Measurements from ENCODE around the gene DHFR.
"Not testable (repeated sequence)": the region's sequence is repeated elsewhere in the genome, so short reads cannot be mapped to it uniquely, and the experiment has no call there.

The DHFR gene
- total RNA-seq, result 12.7 to 40.6 (median 26.7) reads per million in 18 experiments

DNA sequence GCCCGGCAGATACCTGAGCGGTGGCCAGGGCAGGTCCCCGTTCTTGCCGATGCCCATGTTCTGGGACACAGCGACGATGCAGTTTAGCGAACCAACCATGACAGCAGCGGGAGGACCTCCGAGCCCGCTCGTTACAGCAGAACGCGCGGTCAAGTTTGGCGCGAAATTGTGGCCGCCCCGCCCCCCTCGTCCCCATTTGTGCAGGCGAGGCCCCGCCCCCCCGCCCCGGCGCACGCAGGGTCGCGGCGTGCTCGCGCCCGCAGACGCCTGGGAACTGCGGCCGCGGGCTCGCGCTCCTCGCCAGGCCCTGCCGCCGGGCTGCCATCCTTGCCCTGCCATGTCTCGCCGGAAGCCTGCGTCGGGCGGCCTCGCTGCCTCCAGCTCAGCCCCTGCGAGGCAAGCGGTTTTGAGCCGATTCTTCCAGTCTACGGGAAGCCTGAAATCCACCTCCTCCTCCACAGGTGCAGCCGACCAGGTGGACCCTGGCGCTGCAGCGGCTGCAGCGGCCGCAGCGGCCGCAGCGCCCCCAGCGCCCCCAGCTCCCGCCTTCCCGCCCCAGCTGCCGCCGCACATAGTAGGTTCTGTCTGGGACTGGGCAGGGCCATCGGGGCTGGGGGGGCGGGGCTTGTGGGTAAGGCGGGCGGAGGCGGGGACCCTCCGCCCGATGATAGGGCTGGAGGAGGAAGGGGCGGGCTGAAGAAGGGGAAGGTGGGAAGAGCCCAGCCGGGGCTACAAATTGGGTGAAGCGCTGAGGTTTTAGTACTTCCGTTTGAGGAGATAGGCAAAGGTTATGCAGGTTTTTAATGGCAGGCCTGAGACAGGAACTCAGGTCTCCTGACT, at the start of gene DHFR, which contains the start of gene MSH3:
Gene DHFR (minus strand): TSS at position 593 of the 840 bp plus-strand sequence. CDS start 494 bp downstream, at position 99.
Gene MSH3 (plus strand): TSS at position 262 of the 840 bp plus-strand sequence. CDS start 76 bp downstream, at position 338.
- DNase-seq, result peak; percentile 93 to 94

DNA sequence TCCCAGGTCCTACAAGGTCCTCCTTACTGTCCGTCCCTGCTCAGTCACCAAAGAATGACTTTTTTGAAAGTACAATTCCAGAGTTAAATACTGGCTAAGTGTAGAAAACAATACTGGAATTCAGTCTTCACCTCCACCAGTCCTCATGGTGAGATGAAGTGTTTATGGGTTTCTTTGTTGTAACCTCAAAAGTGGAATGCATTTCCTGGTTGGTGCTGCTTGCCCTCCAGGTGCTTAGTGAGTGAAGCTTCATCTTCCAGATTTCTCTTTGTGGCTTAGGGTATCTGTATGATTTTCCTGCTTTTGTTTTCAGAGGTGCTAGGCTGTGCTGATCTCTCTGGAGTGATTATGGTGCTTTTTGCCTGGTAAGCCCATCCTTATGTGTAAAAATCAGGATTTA, 49.4 kb upstream of the DHFR start:
- DNase-seq, result no peak

DNA sequence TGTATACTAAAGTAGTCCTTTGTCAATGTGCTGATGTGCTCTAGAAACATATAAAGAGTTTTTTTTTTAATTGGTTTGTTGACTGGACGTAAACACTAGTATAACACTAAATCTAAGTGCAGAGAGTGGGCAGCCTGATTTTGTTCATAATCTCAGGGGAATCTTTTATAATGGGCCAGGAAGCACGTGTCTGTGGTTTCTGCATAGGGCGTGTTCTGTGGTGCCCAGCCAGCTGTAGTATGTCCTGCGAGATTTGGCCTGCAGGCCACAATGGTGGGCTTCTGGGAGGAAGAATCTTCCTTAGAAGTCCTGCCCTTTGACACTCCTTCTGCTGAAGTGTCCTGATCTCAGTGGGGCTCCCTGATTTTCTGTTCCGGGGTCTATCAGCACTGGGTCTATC, 49.0 kb upstream of the DHFR start:
- DNase-seq, result no peak

DNA sequence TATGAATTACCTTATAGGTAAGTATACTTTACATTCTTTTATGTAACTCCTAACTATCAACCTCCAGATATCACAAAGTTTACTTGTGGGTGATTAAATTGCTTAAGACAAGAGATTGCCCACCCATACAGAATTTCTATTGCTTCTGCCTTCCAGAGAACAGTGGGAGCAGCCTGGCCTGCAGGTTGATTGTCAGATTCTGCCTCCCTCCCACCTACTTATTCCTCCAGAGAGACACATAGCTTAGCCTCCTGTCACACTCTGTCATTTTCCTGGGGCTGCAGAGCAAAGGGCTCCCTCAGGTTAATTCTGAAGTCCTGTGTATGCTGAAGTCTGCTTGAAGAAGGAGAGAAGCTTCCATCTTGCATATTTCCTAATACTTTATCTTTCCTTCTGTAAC, 48.5 kb upstream of the DHFR start:
- no peak for DNase-seq

DNA sequence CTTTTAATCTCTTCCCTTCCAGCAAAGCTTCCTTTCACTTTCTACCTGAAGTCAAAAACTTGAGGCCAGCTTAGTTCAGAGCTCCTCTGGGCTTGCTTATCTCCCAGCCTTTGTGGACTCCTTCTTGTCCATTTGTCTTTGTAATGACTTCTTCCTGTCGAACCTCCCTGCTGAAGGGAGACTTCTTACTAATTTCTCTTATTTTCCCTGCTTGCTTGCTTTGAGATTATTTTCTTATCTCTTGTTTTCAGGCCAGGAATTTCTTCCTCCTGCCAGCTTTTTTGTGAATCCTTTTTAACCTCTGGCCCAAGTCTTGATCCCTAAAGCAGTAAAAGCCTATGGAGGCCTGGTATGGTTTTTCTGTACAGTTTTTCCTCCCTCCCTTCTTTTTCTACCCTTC, 46.8 kb upstream of the DHFR start:
- no peak for DNase-seq

DNA sequence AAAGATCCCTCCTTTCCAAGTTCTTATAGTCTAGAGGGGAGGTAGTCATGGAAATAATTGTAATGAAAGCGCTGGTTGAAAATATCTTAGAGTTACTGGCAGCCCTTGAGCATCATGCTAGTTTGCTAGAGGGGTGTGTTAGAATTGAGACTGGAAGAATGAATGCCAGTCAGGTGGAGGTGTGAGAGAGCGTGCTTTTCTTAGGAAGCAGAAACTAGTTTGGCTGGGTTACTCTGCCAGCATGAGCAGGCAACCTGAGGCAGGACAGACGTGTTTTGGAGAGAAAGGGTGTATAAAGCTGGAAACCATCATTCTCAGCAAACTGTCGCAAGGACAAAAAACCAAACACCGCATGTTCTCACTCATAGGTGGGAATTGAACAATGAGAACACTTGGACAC, 43.6 kb upstream of the DHFR start:
- no peak for DNase-seq

DNA sequence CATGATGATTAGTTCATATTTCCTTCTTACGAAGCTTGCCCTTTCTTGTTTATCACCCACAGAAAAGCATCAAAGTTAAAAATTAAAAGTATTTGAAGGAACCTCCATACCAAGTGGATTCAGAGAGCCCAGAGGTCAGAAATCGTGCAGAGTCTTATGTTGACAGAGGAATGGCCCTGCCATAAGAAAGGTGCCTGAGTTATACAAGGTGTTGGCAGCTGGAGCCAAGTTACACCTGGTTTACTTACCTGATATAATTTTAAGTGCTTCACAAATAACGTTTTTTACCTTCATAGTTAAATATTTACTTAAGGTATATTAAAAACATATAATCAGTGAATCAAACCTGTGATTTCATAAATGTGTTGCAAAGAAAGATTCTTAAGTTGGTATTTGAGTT, 42.3 kb upstream of the DHFR start:
- no peak for DNase-seq

DNA sequence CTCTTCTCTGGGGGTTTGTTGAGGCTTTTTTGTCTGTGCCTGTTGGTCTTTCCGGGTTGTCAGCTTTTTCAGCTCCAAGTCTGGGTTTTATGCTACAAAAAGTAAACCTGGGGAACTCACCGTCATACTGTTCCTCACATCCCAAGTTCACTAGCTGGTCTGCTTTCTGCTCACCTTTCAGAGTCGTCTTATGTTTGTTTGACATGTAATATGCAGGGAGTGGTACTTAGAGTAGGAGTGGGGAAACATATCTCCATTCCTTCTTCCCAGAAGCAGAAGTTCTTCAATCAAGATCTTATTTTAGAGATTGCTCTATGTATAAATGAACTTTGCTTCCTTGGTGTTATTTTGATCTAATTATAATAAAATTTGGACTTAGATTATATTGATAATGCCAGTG, 41.7 kb upstream of the DHFR start:
- DNase-seq, result no peak

DNA sequence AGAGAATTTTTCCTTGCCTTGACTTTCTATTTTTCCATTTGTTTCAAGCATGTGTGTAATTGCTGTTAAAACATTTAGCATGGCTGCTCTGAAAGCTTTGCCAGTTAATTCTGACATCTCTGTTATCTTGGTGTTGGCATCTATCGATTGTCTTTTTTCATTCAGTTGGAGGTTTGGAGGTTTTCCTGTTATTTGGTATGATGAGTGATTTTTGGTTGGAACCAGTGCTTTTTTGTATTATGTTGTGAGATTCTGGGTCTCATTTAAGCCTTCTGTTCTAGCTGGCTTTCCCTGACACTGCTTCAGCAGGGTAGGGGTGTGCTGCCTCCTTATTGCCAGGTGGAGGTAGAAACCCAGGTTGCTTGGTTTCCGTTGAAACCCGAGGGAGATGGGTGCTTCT, 40.9 kb upstream of the DHFR start:
- no peak for DNase-seq

DNA sequence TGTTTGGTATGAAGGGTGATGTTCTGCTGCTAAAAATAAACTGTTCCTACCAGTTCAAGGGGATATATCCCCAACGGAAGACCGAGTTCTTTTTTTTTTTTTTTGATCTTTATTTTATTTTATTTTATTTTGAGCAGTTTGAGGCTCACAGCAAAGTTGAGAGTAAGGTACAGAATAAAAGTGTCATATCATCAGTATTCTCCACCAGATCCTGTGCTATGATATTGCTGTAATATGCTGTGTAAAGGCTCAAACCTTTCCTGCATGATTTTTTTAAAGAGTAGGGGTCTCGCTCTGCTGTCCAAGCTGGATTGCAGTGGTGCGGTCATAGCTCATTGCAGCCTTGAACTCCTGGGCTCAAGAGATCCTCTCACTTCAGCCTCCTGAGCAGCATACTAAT, 34.8 kb upstream of the DHFR start:
- DNase-seq, result no peak

DNA sequence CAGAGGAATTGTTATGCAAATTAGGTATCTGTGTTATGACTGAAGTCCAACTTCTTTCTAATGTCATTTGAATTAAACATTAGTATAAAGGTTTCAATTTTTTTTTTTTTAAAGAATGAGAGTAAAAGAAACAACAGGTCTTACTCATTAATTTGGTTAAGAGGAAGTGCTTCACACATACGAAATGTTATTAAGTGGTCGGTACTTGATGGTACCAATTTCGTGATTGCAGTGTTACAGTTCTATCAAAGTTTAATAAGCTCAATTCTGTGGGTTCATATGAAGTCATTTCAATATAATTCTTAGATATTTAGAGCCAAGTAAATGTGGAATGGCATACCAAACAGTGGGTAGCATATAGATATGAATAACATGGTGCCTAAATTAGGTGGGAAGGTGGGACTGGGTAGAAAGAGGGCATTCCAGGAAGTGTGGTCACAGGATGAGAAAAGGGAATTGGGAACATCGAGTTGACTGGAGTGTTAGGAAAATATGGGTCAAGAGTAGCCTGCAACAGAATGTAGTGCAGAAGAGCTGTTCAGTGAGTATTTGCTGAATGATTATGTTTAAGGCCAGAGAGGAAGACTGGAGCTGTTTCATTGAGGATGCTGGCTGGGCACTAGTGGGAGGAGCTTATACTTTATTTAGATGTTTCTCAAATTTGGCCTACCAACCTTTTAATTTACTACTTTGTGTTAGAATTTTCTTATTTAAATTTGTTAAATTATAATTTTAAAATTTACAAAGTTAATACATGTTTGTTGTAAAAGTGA, 34.1 kb upstream of the DHFR start:
- DNase-seq, result no peak

DNA sequence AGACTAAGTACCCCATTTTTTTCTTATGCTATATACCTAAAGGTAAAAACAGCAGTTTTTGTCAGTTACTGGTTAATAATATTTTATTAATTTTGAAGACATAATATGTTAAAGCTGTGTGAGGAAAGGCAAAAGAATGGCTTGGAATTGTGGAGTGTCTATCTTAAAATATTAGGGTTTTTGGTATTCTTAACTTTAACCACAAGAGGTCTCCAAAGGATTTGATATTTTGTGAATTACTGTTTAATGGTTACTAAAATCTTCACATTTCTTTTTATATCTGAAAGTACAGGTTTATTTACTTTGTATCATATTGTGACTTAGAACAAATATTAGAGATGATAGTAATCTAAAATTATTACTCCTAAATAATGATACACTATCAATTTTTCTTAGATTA, 32.0 kb upstream of the DHFR start:
- DNase-seq, result peak in 1 of 2 donors; percentile 25

DNA sequence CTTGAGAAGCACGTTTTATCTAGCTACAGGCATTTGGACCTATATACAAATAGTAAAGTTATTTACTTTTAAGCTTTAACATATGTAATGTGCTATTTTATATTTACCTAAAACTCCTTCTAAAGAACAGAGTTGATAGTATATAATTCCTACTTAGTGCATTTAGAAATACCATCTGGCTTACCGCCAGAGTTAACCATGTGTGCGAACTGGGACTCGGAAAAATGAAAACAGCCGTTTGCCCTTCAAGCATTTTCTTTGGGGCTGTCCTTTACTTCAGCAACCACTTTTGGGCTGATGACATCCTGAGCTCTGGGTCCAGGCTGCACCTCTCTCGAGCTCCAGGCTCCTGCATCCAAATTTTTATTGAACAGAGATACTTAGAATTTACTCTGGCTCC, 21.9 kb upstream of the DHFR start:
- no peak for DNase-seq

DNA sequence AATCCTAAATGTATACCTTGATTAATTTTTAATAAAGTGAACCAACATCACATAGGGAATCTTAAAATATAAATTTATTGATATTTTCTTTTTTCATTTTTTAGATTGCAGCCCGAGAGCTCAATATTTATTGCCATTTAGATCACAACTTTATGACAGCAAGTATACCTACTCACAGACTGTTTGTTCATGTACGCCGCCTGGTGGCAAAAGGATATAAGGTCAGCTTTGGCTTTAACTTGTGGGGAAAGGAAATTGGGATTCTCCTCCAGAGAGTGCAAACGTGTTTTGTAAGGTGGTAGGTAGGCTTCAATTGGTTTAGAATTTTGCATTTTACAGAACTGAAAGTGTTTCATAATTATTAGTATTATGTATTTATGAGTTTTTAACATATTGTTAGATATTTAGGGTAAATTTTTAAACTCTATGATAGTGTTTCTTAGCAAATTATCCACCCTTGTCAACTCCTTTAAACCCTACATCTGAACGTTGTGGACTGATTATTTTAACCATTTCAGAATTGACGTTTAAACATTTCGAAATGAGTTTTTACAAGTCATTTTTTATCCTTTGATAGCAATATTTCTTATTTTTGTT, 17.5 kb upstream of the DHFR start:
- DNase-seq, result peak; percentile 68 to 77

DNA sequence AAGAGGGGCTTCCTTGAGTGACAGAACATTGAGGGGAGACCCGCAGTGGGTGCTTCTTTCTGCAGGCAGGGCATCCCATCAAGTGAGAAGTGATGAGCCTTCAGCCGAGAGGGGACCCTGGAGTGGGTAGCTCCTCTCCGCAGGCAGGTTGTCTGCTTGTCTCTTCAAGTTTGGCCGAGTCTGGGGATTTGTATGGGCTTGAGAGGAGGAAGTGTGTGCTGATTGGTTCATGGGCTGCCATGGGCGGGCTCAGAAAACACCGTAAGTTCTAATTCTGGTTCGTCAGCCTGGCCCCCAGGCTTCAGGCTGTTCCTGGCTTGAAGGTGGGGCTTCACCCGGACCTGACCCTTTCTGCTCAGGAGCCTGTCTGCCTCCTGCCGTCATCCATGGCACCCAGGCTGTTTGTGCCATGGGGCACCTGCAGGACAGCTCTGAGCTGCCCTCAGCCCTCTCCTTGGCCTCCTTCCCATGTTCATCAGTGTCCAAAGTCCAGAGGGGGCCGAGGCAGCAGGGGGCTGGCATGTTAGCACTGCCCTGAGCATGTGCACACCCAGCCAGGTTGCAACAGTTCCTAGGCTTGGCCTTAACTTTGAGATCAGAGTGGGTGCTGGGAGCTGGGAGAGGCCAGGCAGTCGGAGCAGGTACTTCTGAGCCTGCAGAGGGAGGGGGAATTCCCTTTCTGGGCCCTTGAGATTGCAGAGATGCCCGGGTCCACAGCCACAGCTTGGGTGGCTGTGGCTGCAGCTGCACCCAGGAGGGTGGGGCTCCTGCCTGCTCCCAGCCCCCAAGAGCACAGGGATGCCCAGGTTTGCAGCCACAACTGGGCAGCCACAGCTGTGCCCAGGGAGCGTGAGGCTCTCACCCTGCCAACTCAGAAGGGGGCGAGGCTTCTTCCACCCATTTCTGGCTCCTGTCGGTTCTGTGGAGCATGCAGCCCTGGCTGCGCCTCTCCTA, 13.5 kb upstream of the DHFR start:
- no peak for DNase-seq

DNA sequence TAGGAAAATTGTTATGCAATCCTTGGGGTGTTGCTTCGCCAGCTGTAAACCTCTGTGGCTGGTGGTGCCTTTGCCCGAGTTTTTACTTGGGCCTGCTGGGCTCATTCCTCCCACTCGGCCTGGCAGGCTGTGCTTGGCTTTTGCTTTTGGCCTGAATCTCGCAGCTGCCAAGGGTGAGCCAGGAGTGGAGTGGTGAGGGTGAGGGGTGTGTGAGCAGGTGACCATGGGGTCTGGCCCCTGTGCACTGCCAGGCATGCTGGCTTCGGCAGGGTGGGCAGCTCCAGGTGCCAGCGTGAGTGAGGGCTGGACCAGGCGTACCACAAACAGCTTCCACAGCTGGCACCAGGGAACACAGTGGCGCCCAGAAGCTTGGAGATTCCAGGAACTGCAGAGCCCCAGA, 12.6 kb upstream of the DHFR start:
- DNase-seq, result no peak

DNA sequence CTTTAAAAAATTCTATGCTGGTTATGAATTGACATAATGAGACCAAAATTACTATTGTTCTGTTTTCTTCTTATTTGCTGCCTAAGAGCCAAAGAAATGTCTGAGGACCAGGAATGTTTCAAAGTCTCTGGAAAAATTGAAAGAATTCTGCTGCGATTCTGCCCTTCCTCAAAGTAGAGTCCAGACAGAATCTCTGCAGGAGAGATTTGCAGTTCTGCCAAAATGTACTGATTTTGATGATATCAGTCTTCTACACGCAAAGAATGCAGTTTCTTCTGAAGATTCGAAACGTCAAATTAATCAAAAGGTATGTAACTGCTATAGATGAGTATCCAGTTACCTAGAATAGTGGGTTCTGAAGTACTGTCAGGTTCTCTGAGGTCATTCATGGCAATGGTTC, 10.3 kb upstream of the DHFR start:
- DNase-seq, result no peak

DNA sequence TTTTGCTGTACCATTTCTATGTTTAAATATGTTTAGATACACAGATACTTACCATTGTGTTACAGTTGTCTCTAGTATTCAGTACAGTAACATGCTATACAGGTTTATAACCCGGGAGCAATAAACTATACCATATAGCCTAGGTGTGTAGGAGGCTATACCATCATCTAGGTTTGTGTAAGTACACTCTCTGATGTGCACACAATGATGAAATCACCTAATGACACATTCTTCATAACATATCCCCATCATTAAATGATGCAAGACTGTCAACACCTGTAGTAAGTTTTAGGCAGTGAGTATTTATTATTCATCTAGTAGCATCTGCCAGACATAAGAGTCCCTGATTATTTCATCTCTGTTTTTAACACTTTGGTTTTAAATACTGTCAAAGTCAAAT, 7.3 kb upstream of the DHFR start:
- DNase-seq, result no peak

DNA sequence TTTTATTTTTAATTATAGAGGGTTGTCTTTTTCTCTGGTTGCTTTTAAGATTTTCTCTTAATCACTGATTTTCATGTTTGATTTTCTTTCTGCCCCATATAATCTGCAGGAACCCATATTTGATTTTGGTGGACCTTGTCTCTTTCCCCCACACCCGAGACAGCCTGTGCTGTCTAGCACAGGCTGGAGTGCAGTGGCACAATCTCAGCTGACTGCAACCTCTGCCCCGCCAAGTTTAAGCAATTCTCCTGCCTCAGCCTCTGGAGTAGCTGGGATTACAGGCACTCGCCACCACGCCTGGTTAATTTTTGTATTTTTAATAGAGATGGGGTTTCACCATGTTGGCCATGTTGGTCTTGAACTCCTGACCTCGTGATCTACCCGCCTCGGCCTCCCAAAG, 5.9 kb upstream of the DHFR start:
- DNase-seq, result not testable (repeated sequence)

DNA sequence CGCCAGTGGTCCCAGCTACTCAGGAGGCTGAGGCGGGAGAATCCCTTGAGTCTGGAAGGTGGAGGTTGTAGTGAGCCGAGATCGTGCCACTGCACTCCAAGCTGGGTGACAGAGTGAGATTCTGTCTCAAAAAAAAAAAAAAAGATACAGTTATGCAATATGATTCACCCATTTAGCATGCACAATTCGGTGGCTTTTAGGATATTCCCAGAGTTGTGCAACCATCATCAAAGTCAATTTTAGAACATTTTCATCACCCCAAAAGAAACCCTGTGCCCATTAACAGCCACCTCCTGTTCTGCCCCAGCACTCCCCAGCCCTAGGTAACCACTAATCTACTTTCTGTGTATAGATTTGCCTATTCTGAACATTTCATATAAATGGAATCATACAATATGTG, 4.3 kb upstream of the DHFR start:
- no peak for DNase-seq

DNA sequence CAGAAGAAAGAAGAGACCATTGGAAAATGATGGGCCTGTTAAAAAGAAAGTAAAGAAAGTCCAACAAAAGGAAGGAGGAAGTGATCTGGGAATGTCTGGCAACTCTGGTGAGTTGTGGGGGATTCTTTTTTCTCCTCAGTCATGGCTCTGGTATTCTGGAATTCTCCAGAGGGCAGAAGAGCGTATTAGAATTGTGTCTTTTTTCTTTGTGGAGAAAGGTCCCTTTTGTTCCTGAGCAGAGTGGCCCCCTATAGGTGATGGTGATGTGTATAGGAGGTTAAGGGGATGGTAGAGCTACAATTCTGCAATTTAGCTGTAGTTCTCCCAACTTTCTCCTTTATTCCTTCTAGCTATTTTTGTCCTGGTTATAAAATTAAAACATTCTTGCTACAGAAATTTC, 1.6 kb upstream of the DHFR start:
- DNase-seq, result no peak

DNA sequence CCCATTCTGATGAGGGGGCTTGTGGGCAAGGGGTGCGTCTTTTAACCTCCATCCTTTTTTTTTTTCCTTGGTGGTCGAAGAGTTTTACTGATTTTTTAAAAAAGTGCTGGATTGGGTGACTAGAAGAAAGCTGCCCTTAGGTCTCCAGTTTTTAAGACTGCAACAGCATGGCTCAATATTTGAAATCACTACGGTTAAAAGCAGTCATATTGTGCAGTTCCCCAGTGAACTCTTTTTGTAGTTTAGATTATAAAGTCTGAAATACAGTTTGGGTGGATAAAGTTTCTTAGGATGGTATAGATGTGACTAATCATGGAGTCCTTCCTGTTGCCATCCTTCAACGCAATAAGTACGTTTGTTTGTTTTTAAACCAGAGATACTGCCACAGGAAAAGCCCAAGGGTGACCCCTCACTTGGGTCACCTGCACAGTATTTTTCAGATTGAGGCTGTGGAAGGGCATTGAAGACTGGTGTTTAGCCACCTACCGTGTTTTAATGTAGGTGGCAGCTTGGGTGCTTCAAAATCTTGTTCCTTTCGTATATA, 520 bp upstream of the DHFR start:
- DNase-seq, result no peak
